ENCODE results near the gene EMC10. TPM values are rescaled to one million over a fixed set of nuclear protein-coding genes. Genes with fewer than 3 reads are reported as not detected.
A peak's percentile ranks its signal among the peaks of the same experiment; 100 is the strongest.

The EMC10 gene
- total and polyA plus RNA-seq, 8 donors = 72.3 to 157 (median 90.8) TPM

GRCh38 chr19:50428772-50429463 lies 47.4 kb upstream of the EMC10 start:
- DNase-seq (no peak), ATAC-seq (no peak)
- intact Hi-C loops (cut with DNase I) = no loop called here
- TF ChIP-seq CTCF (IDR thresholded peaks at IDR 0.05) = no peak
- H3K27ac ChIP-seq = no peak overlapping the region
- H3K4me3 ChIP-seq = no peak overlapping the region
- H3K9me3 ChIP-seq = no peaks in the 10 kb centered on the region
- no peaks in the 10 kb centered on the region for H3K36me3 ChIP-seq
- peaks cover 5 to 21% of the 10 kb centered on the region in 2 donors for H3K4me1 ChIP-seq
- H3K27me3 ChIP-seq = peaks cover 0 to 36% of the 10 kb centered on the region in 2 donors

- DNase-seq (peak in 1 of 4 donors; percentile 21), ATAC-seq (no peak)
- Histone ChIP-seq H3K27ac (peak overlapping the region; percentile 40 to 65), H3K9me3 (no peaks in the 10 kb centered on the region), H3K4me3 (peak overlapping the region; percentile 55 to 66), H3K36me3 (no peaks in the 10 kb centered on the region), H3K27me3 (peaks cover 0 to 42% of the 10 kb centered on the region in 2 donors), H3K4me1 (peaks cover 5 to 21% of the 10 kb centered on the region in 2 donors)
- TF ChIP-seq CTCF (IDR thresholded peaks at IDR 0.05) = no peak
- intact Hi-C loops (cut with DNase I) = no loop called here
Measured at GRCh38 chr19:50430888-50431342, 45.4 kb upstream of the EMC10 start.

- DNase-seq (peak; percentile 89 to 93 (median 90)), ATAC-seq (peak; percentile 91)
- Histone ChIP-seq H3K27ac (peak overlapping the region; percentile 40 to 65), H3K4me1 (peaks cover 5 to 21% of the 10 kb centered on the region in 2 donors), H3K9me3 (no peaks in the 10 kb centered on the region), H3K27me3 (peaks cover 0 to 42% of the 10 kb centered on the region in 2 donors), H3K4me3 (peak overlapping the region; percentile 55 to 66), H3K36me3 (no peaks in the 10 kb centered on the region)
- intact Hi-C loops (cut with DNase I) = no loop called here
- no peak for TF ChIP-seq CTCF (IDR thresholded peaks at IDR 0.05)
Measured at GRCh38 chr19:50431343-50432220, 44.7 kb upstream of the EMC10 start.

- H3K27ac ChIP-seq = peak within 1 kb of the TSS; percentile 40 to 65
- peak within 1 kb of the TSS; percentile 55 to 66 for H3K4me3 ChIP-seq
- peak in 1 of 4 donors; percentile 63 for DNase-seq
- TF ChIP-seq CTCF (IDR thresholded peaks at IDR 0.05) = no peak
- ATAC-seq = peak; percentile 21
- intact Hi-C loops (cut with DNase I) = no loop called here
- H3K9me3 ChIP-seq = no peaks in the 10 kb centered on the region
- peaks cover 5 to 21% of the 10 kb centered on the region in 2 donors for H3K4me1 ChIP-seq
- H3K36me3 ChIP-seq = no peaks in the 10 kb centered on the region
- H3K27me3 ChIP-seq = peaks cover 0 to 41% of the 10 kb centered on the region in 2 donors
Measured at GRCh38 chr19:50432221-50433028, 43.9 kb upstream of the EMC10 start, which contains the start of gene MYBPC2. Gene MYBPC2 (plus strand): TSS chr19:50432892. CDS start chr19:50432954, 62 bp downstream.
